HG03196 (cell line): ENCODE results near the gene MMEL1.
"Not testable (repeated sequence)": the region's sequence is repeated elsewhere in the genome, so short reads cannot be mapped to it uniquely, and the experiment has no call there.

Experiments
- ATAC-seq: cut with Tn5 transposase; IDR thresholded peaks from one replicate; pipeline ENCODE4 v1.9.1; 2021; ENCODE audit not compliant: unreplicated experiment

The MMEL1 gene

DNA sequence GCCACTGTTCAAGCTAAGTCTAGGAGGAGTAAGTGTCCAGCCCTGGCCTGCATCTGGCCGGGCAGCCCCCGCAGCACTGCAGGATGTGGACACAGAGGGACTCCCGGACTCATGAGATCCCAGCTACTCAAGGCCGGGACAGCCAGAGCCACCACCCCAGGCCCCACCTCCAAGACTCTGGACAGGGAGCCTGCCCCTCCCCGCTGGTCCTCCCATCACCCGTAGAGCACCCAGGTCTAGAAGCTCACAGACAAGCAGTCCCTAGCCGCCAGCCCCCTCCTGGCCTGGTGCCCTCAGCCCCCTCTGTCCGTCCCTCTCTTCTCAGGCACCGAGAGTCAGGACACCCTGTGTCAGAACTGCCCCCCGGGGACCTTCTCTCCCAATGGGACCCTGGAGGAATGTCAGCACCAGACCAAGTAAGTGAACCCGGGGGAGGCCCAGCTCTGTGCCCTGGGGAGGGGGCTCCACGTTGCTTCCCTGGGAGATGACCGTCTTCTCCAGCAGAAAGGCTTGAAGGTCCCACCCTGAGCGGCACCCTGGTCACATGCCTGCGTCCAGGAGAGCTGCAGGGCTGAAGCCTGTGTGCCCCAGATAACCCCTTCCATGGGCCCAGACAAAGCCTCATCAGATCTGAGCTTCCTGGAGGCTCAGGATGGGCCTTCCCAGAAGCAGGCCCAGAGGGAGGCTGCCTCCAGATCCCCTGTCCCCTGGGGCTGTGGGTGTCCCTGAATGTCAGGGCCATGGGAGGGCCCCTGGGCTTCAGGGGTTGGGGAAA is 72.3 kb downstream of the MMEL1 start:
- ATAC-seq: no peak

DNA sequence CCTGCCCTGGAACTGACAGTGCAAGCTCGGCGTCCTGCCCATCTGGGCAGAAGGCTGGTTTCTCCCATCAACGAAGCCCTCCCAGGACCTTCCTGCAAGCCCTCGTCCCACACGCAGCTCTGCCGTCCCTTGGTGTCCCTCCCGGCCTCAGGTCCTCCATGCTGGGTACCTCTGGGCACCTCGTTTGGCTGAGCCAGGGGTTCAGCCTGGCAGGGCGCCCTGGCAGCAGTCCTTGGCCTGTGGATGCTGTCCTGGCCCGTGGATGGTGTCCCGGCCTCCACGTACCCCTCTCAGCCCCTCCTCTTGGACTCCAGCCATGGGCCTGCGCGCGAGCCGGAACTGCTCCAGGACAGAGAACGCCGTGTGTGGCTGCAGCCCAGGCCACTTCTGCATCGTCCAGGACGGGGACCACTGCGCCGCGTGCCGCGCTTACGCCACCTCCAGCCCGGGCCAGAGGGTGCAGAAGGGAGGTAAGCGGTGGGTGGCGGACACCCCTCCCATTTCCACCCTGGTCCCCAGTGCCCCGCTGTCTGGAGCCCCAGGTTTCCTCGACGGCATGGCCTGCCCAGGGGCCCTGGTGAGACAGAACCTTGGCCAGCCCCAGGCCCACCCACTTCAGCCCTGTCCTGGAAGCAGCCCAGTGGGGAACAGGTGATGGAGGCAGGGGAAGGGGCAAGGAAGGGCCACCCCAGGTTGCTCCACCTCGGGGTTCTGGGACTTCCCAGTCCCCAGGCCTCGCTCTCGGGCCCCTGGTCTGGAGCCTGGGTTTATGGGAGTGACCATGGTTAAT is 73.1 kb downstream of the MMEL1 start:
- no peak for ATAC-seq

DNA sequence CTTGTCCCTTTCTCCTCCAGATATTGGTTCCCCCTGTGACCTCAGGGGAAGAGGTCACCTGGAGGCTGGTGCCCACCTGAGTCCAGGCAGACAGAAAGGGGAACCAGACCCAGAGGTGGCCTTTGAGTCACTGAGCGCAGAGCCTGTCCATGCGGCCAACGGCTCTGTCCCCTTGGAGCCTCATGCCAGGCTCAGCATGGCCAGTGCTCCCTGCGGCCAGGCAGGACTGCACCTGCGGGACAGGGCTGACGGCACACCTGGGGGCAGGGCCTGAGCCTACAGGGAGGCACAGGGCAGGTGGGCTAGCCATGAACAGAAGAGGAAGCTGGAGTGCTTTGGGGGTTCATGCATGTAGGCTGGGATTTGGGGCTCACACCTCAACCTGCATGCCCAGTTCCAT is 74.0 kb downstream of the MMEL1 start:
- no peak for ATAC-seq

DNA sequence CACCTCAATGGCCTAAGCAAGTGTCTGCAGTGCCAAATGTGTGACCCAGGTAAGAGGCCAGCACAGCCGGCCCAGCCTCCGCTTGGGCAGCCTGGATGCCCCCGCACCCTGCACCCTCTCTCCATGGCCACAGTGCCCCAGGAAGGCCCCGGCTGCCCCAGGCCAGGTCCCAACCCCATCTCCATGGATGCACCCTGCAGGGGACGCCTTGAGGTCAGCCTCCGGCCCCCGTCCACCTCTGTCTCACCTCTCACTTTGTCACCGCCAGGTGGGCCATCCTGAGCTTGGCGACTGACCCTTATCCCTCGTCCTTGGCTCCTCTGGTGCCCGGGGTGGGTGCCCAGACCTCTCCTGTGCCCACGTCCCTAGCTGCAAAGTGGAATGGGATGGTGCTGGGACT is 74.4 kb downstream of the MMEL1 start:
- no peak for ATAC-seq

DNA sequence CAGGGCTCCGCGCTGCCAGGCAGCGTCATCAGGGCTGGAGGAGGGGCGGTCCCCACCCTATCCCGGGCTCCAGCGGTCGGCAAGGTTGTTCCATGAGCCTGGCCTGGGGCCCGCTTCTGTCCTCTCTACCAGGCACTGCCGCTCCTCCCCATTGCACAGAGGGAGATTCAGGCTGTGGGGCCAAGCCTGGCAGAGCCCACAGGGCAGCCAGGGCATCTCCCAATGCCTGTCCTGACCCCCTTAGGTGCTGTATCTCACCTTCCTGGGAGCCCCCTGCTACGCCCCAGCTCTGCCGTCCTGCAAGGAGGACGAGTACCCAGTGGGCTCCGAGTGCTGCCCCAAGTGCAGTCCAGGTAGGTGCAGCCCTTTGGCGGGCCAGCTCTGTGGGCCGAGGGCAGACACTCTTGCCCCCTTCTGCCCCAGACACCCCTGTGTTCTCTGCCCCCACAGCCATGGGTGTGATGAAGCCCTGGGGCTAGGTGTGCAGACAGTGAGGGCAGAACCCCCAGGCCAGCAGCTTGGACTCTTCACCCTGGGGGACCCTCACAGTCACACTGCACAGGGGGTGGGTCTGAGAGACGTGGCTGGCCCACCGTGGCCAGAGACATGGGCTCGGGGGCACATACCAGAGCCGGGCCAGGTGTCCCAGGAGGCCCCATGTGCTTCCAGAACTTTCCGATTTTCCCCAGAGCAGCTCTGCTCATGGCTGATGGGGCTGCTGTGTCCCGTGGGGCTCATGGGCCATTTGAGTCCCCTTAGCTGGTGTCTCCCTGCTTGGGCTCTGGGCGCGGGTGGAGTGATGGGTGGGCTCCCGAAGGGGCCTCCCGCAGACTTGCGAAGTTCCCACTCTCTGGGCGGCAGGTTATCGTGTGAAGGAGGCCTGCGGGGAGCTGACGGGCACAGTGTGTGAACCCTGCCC is 75.1 kb downstream of the MMEL1 start:
- no peak for ATAC-seq

DNA sequence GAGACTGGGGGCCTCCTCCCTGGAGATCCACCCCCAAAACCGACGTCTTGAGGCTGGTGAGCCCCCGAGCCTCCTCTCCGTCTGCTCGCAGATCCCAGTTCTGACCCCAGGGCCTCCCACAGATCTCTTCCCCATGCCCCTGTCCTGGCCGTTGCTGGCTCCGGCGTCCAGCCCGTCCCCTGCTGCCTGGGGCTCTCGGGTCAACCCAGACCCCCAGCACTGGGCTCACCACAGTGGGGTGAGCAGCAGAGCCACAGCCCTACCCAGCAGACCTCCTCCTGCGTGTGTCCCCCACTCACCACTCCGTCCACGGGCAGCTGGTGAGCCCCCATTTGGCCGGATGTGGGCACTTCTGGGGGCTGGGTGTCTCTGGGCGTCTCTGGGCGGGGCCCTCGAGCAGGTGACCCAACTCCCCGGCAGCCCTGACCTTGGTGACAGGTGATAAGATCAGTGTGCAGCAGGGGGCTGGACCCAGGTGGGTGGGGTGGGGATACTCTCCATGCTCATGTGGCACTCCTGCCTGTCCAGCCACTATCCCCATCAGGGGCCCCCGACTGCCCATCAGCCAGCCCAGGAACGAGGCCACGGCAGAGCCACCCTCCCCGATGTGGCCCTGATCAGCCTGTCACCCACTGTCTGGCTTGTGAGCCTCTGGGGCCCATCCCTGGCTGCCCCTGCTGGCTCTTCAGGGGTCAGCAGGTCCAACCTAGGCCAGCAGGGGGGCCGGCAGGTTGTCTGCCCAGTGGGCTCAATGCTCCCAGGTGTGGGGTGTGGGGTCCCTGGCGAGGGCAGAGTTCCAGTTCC is 75.9 kb downstream of the MMEL1 start:
- ATAC-seq: peak; percentile 13

DNA sequence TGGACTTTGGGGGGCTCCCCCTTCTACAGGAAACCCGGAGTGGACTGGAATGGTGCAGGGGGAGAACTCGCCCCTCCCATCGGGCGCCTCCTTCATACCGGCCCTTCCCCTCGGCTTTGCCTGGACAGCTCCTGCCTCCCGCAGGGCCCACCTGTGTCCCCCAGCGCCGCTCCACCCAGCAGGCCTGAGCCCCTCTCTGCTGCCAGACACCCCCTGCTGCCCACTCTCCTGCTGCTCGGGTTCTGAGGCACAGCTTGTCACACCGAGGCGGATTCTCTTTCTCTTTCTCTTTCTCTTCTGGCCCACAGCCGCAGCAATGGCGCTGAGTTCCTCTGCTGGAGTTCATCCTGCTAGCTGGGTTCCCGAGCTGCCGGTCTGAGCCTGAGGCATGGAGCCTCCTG is 76.5 kb downstream of the MMEL1 start, which contains the start of gene TNFRSF14:
TNFRSF14 (plus strand) TSS at position 95 of the 401 bp plus-strand sequence; CDS start at position 389, 294 bp downstream.
- peak; percentile 24 for ATAC-seq

DNA sequence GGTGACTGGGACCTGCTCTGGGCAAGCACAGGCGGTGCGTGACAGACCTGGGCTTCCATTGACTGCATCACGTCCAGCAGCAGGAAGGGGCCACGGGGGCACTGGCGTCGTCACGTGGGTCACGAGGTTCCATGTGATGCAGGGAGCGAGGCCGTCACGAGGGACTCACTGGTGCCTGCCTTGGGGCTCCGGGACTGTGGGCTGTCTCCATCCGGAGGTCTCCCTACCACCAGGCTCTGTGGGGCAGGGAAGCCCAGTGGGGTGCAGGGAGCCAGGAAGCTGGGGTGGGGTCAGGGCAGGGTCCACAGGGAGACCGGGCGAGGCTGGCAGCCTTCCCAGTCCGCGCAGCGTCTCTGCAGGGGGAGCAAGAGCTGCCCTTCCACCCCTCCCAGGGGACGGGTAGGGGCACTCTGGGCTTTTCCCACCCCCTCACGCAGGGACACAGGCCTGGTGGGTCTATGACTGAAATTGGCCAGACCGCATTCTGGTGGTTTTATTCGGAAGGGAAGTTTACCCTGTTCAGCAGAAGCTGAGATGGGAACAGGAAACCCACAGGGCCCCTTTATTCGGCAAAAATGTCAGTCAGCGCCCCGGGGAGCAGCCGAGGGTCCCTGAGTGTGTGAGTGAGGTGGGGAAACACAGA is 77.1 kb downstream of the MMEL1 start:
- peak; percentile 31 for ATAC-seq

DNA sequence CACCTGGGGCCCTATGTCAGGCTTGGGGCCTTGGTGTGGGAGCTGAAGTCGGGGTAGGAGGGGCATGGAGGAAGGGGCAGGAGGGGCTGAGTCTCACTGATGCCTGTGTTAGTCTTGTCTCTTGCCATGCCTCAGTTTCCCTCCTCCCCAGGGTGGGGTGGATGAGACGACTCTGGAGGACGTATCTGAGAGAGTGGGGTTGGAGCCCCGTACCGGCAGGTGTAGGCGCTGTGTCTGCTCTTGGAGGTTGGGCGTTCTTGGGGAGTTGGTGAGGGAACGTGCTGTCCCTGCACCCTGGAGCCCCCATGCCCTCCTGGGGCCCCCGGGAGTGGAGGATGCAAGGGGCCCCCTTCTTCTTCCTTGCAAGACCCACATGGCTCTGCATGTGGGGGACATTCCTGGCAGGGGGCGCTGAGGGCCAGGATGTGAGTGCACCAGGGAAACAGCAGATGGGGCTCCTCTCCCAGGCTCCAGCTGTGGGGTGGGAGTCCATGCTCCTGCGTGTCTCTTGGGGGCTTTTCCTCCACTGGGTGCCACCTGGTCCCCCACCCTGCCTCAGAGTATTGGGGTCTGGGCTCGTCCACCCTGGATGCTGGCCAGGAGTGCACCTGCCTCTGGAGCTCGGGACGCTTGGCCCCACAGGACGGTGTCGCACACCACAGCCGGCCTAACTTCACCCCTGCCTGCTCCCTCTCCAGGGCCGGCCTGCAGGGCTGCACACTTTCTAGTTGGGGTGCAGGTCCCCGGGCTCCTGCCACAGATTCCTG is 78.0 kb downstream of the MMEL1 start:
- no peak for ATAC-seq

DNA sequence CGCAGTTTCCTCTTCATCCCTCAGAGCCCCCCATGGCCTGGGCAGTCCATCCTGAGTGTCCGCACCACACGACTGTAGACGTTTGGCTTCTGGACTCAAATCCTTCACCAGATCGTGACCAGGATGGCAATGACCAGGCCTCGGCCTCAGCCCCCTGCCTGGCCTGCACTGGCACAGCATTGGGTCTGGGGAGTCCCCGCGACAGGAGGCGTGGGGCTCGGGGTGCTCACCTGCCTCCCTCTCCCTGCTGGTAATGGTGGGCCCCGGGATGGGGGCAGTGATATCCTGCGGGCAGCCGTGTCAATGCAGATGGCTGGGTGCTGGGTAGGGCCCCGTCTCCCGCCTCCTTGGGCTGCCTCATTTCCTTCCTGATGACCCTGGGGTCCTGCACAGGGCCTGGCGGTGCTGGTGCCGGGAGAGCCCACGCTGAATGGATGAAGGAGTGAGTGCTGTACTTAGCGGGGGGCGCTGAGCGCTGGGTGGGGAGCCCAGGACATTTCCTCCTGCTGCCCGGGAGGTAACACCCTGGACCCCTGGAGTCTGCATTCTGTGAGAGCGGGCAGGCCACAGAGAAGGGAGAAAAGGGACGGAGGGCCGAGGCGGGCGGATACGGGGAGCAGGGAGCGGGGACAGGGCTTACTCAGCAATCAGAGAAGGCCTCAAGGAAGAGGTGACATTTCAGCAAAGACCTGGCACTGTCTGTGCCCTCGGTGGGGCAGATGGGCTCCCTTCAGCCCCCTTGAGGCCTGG is 78.8 kb downstream of the MMEL1 start:
- no peak for ATAC-seq

DNA sequence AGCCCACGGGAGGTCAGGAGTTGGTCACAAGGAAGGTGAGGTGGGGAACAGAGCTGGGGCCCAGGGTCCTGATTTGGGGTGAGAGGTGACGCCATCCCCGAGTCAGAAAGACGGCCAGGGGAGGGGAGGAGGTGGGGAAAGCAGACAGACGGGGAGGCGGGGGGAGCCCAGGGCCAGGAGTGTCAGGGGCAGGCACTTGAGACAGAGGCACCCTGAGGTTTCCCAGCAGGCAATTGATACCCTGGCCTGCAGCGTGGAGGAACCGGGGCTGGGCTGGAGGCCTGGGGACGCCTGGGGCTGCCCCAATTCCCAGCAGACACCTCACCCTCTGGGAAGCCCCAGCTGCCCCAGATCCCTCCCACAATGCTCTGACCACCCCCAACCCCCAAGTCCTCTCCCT is 79.7 kb downstream of the MMEL1 start:
- not testable (repeated sequence) for ATAC-seq

DNA sequence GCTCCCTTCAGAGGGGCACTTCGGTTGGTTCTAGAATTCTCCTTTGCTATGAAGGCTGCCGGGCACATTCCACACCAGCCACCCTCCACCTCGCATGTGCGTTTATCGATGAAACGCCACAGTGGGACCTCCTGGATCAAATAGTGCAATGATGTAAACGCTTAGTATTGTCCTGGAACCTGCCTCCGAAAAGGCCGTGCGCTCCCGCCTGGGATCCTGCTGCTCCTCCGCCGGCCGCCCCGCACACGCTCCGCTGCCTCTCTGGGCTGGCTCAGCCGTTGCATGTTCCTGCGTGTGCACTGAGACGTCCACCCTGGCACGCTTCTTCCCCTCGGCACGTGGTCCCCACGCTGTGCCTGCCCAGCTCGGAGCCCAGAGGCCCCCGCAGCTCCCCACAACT is 80.6 kb downstream of the MMEL1 start:
- no peak for ATAC-seq

DNA sequence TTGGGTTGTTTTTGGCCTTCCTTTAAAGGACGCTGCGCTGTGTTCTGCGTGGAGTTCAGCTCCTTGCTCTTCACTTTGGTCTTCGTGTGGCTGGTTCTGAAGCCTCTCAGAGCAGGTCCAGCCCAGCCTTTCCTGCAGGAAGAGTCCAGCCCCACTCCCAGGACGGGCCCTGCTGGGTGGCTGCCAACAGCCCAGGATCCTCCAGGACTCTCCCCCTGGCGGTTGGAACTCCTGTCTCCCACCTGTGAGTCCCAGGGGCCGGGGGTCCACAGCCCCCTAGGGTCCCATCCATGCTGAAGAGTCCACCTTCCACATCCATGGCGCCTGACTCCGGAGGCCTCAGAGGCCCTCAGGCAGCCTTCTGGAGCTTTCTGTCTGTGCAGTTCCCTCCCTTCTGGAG is 81.3 kb downstream of the MMEL1 start:
- not testable (repeated sequence) for ATAC-seq

DNA sequence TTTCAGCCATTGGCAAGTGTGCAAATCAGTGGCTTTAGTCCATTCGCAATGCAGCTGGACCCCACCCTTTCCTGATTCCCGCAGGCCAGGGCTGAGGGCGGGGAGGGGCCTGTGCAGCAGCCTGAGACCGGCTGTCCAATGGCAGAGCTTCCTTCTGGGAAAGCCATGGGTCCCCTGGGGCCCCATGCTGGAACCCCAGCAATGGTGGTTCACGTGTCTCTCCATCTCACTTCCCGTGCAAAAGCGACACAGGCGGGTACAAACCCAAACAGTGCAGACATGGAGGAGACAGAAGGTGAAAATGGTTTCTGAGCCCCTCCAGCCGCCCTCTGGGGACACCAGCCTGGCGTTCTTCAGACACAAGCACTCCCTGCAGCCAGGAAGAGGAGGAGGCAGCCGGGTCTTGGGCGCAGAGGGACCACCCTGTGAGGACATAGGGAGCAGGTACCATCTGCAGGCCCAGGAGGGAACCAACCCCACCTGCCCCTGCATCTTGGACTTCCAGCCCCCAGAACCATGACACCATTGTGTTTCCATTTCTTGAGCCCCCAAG is 82.4 kb downstream of the MMEL1 start:
- not testable (repeated sequence) for ATAC-seq

DNA sequence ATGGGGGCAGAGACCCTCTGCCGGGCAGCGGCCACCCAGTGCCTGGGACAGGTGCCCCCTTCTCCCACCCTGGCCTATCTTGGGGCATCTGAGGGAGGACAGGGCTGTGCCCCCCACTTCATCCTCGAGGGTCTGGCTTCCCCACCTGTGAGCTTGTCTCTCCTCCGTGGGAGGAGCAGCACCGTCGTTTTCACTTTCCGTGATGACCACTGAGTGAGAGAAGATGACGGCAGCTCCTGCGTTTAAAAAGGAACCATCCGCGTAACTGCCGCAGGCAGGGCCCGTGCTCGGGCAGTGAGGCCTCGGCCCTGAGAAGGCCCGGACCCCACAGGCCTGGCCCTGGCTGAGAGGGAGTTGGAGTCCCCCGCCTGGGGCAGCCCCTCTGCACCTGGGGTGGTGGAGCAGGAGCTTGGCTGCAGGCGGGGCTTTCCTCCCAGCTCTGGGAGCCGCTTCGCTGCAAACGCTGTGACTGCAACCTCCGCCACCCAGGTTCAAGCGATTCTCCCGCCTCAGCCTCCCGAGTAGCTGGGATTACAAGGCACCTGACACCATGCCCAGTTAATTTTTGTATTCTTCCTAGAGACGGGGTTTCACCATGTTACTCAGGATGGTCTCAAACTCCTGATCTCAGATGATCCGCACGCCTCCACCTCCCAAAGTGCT is 83.3 kb downstream of the MMEL1 start:
- ATAC-seq: not testable (repeated sequence)

DNA sequence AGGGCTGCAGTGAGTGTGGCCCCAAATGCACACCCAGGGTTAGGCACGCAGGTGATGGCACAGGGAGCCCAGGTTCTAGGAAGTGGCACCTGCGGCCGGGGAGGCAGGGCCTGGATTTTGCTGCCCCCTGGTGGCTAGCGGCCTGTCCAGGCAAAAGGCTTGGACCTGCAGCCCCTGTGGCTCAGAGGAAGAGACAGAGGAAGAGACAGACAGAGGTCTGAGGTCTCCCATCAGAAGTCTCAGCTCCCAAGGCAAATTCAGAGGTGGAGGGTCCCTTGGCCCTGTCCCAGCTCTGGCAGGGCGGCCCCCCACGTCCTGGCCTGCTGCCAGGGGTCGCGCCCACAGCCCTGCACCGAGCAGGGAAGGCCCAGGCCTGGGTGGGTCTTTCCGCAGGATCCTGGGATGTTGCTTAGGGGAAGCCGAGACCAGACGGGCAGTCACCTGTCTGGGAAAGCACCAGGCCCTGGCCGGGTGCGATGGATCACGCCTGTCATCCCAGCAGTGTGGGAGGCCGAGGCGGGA is 84.7 kb downstream of the MMEL1 start:
- peak; percentile 26 for ATAC-seq
